Coronary artery (tissue), 2 donors: Measurements from ENCODE around the gene DDX31.

Experiments used
- DNase-seq: peaks from one replicate; pipeline ENCODE4 v3.0.0-alpha.2; 2017; ENCODE audit warnings: low spot score
- H3K27ac ChIP-seq, 2 donors: fragments of 200-600 bp; sonication (generic); one replicate each; pipeline ENCODE4 v1.5.1; 2016 to 2019
- H3K4me3 ChIP-seq: fragments of 200-600 bp; sonication (generic); 2 replicates; pipeline ENCODE4 v1.5.1; 2016; ENCODE audit warnings: mild to moderate bottlenecking, moderate library complexity
- CTCF ChIP-seq: fragments of 200-600 bp; sonication (generic); IDR thresholded peaks from one replicate; pipeline ENCODE4 v1.5.1; 2019; ENCODE audit warnings: antibody characterized with exemption

DDX31 gene

GRCh38 chr9:132605387-132605786 lies 64.4 kb downstream of the DDX31 start:
- H3K27ac ChIP-seq = no peak overlapping the region
- DNase-seq = no peak
- no peak overlapping the region for H3K4me3 ChIP-seq
- no peak for TF ChIP-seq CTCF

GRCh38 chr9:132602207-132602606 lies 67.6 kb downstream of the DDX31 start:
- no peak overlapping the region for H3K27ac ChIP-seq
- TF ChIP-seq CTCF = no peak
- DNase-seq = no peak
- H3K4me3 ChIP-seq = no peak overlapping the region

GRCh38 chr9:132600326-132600984 lies 69.3 kb downstream of the DDX31 start:
- no peak for DNase-seq
- H3K4me3 ChIP-seq = no peak overlapping the region
- no peak overlapping the region for H3K27ac ChIP-seq
- no peak for TF ChIP-seq CTCF

- no peak for DNase-seq
- TF ChIP-seq CTCF = no peak
- Histone ChIP-seq H3K4me3 (no peak overlapping the region), H3K27ac (no peak overlapping the region)
These were observed 72.6 kb downstream of the DDX31 start for GRCh38 chr9:132597073-132597775.

- no peak for DNase-seq
- H3K27ac ChIP-seq = no peak overlapping the region
- TF ChIP-seq CTCF = no peak
- no peak overlapping the region for H3K4me3 ChIP-seq
These were observed 73.6 kb downstream of the DDX31 start for GRCh38 chr9:132596200-132596599.

- Histone ChIP-seq H3K27ac (no peak overlapping the region), H3K4me3 (no peak overlapping the region)
- no peak for TF ChIP-seq CTCF
- DNase-seq = no peak
These were observed 74.5 kb downstream of the DDX31 start for GRCh38 chr9:132595319-132595718.

GRCh38 chr9:132594412-132594811 lies 75.4 kb downstream of the DDX31 start:
- Histone ChIP-seq H3K4me3 (no peak overlapping the region), H3K27ac (no peak overlapping the region)
- TF ChIP-seq CTCF = no peak
- no peak for DNase-seq
